NCI-H2107 (cell line): ENCODE measurements around the gene CDKN1B.
"Not testable (repeated sequence)": the region's sequence is repeated elsewhere in the genome, so short reads cannot be mapped to it uniquely, and the experiment has no call there.

ENCODE experiments used
- DNase-seq: peaks from one replicate; lab custom pipeline; 2025; lab: John Stamatoyannopoulos, UW

The CDKN1B gene

GRCh38 chr12:12724421-12725085 lies 7.4 kb downstream of the CDKN1B start:
- DNase-seq, result no peak

GRCh38 chr12:12725086-12725955 lies 8.2 kb downstream of the CDKN1B start:
- peak; percentile 99 for DNase-seq

GRCh38 chr12:12725956-12726554 lies 8.9 kb downstream of the CDKN1B start:
- DNase-seq, result no peak

GRCh38 chr12:12726555-12727093 lies 9.5 kb downstream of the CDKN1B start:
- no peak for DNase-seq

GRCh38 chr12:12731178-12731577 lies 14.0 kb downstream of the CDKN1B start:
- no peak for DNase-seq

- no peak for DNase-seq
Observed at GRCh38 chr12:12731785-12732184, 14.6 kb downstream of the CDKN1B start.

GRCh38 chr12:12733118-12733517 lies 15.9 kb downstream of the CDKN1B start:
- no peak for DNase-seq

- no peak for DNase-seq
Observed at GRCh38 chr12:12734054-12734453, 16.9 kb downstream of the CDKN1B start.

- DNase-seq, result no peak
Observed at GRCh38 chr12:12734561-12735071, 17.4 kb downstream of the CDKN1B start.

- DNase-seq, result no peak
Observed at GRCh38 chr12:12735301-12735700, 18.1 kb downstream of the CDKN1B start.

- DNase-seq, result no peak
Observed at GRCh38 chr12:12736759-12737676, 19.9 kb downstream of the CDKN1B start.

GRCh38 chr12:12738152-12738551 lies 21.0 kb downstream of the CDKN1B start:
- DNase-seq, result not testable (repeated sequence)

GRCh38 chr12:12741660-12742059 lies 24.5 kb downstream of the CDKN1B start:
- DNase-seq, result no peak

GRCh38 chr12:12744546-12745305 lies 27.6 kb downstream of the CDKN1B start:
- peak; percentile 52 for DNase-seq

- DNase-seq, result no peak
Observed at GRCh38 chr12:12745576-12746211, 28.5 kb downstream of the CDKN1B start.

- DNase-seq, result no peak
Observed at GRCh38 chr12:12747278-12747677, 30.1 kb downstream of the CDKN1B start.

- DNase-seq, result no peak
Observed at GRCh38 chr12:12748044-12748443, 30.9 kb downstream of the CDKN1B start.

- no peak for DNase-seq
Observed at GRCh38 chr12:12749433-12749832, 32.3 kb downstream of the CDKN1B start.

- DNase-seq, result no peak
Observed at GRCh38 chr12:12755923-12756322, 38.8 kb downstream of the CDKN1B start.

GRCh38 chr12:12757121-12757520 lies 40.0 kb downstream of the CDKN1B start:
- DNase-seq, result no peak
